ENCODE data around the gene REEP5. TPM values are rescaled to one million over a fixed set of nuclear protein-coding genes. Genes with fewer than 3 reads are reported as not detected.

REEP5 gene
- 84.3 and 84.8 TPM in 2 replicates for total RNA-seq

GRCh38 chr5:112921833-112922817, at the start of gene REEP5:
REEP5 (minus strand) TSS chr5:112922227; CDS start chr5:112922190, 37 bp downstream.
- intact Hi-C loops (cut with micrococcal nuclease): loop anchor here (1.0 to 10.0 kb wide), 11 partner anchors 8 to 1410 kb away; partner anchors contain the start of genes DCP2, SRP19, STARD4 and YTHDC2

GRCh38 chr5:112971276-112971675, 49.2 kb upstream of the REEP5 start:
- intact Hi-C loops (cut with micrococcal nuclease): no loop called here

GRCh38 chr5:112968411-112969106, 46.5 kb upstream of the REEP5 start:
- intact Hi-C loops (cut with micrococcal nuclease): no loop called here

- intact Hi-C loops (cut with micrococcal nuclease): no loop called here
These were observed 45.6 kb upstream of the REEP5 start for GRCh38 chr5:112967520-112968083.

DNA sequence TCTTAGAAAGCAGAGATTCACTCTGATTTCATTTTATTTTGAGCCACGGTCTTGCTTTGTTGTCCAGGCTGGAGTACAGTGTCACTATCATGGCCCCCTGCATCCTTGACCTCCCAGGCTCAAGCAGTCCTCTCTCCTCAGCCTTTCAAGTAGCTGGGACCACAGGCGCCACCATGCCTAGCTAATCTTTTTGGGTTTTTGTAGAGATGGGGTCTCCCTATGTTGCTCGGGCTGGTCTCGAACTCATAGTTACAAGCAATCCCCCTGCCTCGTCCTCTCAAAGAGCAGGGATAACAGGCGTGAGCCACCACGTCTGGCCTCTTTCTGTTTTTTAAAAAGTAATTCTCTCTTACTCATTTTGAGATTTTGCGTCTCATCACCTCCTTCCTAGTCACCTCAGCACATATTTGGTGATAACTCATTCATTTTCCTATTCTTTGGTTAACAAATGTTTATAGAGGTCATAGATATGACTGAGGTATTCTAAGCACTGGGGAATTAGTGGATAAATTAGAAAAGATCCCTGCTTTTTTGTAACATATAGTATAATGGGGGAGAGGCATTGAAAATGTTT, 43.8 kb upstream of the REEP5 start:
- intact Hi-C loops (cut with micrococcal nuclease): no loop called here

DNA sequence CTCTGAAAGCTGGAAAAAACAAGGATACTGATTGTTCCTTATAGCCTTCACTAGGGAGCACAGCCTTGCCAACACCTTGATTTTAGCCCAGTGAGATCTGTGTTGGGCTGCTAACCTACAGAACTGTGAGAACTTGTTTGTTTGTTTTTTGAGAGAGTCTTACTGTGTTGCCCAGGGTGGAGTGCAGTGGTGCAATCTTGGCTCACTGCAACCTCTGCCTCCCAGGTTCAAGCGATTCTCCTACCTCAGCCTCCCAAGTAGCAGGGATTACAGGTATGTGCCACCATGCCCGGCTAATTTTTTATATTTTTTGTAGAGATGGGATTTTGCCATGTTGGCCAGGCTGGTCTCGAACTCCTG, 41.3 kb upstream of the REEP5 start:
- intact Hi-C loops (cut with micrococcal nuclease): loop anchor here (1.0 to 5.0 kb wide), 2 partner anchors 13 to 86 kb away; partner anchors contain the start of gene DCP2

DNA sequence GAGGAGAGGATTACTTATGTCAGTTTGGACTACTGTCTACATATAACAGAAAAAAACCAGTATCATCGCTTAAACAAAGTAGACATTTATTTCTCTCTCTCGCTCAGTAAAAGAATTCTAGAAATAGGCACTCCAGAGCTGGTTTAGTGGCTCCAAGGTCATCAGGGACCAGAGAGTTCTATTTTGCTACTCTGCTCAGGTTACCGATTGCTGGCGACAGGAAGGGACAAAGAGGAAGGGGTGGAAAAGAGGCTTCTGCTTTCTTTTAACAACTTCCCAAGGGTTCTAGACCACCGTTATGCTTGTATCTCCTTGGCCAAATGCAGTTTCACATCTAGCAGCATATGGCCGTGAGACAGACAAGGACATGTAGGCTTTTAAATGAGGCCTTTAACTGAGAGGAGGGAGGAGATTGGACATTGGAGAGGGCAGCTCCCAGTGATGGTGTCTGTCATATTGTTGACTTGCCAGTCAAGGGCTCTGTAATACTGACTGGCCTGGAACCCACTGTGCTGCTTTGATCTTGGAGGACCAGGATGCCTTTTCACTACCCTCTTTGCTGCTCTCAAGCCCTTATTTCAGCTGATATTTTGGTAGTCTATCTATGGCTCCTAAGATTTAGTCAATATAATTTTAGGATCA, 39.0 kb upstream of the REEP5 start:
- intact Hi-C loops (cut with micrococcal nuclease): loop anchor here (5.0 kb wide), 1 partner anchor 84 kb away; no protein-coding TSS in a partner anchor

DNA sequence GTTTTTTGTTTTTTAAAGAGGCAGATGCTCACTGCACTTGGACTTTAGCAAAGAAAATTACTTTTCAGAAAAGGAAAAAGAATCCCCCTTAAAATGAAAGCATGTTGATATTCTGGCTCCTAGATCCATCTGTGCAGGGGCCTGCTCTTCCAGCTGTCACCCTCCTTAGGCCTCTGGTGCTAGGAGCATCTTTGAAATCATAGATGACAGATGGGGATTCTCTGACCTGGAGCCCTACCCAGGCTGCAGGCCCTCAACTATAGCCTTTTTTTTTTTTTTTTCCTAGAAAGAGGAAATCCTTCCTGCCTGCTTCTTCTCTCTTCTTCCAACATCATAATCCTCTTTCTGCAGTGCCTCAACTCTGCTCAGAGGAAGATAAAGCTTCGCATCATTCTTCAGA, 38.3 kb upstream of the REEP5 start:
- intact Hi-C loops (cut with micrococcal nuclease): loop anchor here (5.0 kb wide), 1 partner anchor 83 kb away; no protein-coding TSS in a partner anchor

DNA sequence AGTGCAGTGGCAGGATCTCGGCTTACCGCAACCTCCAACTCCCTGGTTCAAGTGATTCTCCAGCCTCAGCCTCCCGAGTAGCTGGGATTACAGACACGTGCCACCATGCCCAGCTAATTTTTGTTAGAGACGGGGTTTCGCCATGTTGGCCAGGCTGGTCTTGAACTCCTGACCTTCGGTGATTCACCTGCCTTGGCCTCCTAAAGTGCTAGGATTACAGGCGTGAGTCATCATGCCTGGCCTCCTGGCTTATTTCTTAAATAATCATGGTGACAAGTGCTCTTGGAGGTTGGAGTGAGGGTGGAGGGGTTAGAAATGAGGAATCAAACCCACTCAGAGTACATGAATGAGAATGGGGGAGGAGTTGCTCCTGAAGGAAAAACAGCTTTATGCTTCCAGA, 37.8 kb upstream of the REEP5 start:
- intact Hi-C loops (cut with micrococcal nuclease): loop anchor here (5.0 kb wide), 1 partner anchor 83 kb away; no protein-coding TSS in a partner anchor

GRCh38 chr5:112958093-112959088, 36.4 kb upstream of the REEP5 start:
- intact Hi-C loops (cut with micrococcal nuclease): no loop called here

DNA sequence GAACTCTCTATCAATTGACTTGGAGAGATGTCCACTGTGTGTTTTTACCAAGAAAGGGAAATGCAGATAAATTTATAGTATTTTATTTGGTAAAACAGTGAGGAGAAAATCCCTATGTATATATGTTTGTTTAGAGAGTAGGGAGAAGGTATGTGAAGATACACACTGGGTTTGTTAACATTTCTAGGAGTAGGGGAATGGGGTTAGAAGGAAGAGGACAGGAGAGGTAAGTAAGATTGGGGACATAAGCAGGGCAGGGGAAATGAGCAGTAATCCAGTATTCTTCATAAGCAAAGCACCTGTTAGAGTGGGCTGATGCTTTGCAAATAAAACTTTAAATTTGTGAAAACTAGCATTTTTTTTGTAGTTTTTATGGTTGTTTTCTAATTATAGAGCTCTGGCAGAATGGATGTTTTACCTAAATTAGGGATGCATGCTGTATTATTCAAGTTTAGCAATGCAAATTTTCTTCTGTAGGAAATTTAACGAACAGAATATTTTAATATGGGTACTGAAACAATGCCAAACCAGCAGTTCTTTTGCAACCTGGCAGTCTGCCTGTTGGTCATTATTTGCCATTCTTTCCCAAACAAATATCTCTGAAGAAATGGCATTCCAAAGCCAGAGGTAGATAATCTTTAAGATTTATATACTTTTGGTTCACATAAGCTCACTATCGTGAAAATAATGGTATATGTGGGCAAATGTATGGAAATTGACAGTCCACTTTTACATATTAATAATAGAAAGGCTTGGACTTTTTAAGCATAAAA, 35.2 kb upstream of the REEP5 start:
- intact Hi-C loops (cut with micrococcal nuclease): no loop called here

GRCh38 chr5:112956606-112957005, 34.6 kb upstream of the REEP5 start:
- intact Hi-C loops (cut with micrococcal nuclease): no loop called here

DNA sequence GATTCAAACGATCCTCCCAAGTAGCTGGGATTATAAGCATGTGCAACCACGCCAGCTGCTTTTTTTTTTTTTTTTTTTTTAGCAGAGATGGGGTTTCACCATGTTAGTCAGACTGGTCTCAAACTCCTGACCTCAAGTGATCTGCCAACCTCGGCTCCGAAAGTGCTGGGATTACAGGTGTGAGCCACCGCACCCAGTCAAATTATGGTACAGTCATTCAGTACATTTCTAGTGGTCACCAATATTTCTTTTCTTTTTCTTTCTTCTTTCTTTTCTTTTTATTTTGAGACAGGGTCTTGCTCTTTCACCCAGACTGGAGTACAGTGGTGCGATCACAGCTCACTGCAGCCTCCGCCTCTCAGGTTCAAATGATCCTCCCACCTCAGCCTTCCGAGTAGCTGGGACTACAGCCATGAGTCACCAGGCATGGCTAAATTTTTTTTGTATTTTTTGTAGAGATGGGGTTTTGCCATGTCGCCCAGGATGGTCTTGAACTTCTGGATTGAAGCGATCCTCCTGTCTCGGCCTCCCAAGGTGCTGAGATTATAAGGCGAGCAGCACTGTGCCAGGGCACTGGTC, 29.2 kb upstream of the REEP5 start:
- intact Hi-C loops (cut with micrococcal nuclease): no loop called here

DNA sequence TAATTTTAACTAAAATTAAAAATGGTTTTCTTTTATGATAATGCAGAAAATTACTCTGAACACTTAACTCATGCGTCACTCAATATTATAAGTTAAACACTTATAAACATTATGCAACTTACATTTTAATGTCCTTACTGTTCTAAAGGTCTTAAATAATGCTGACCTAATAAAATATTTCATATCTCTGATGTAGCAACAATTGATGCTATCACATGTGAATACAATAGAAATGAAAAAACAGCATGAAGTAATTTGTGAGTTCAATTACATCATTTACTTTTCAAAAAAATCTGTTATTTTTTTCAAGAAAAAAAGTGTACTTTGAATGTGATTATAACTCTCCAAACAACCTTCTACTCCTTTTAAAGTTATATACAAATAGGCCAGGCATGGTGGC, 26.4 kb upstream of the REEP5 start:
- intact Hi-C loops (cut with micrococcal nuclease): no loop called here

DNA sequence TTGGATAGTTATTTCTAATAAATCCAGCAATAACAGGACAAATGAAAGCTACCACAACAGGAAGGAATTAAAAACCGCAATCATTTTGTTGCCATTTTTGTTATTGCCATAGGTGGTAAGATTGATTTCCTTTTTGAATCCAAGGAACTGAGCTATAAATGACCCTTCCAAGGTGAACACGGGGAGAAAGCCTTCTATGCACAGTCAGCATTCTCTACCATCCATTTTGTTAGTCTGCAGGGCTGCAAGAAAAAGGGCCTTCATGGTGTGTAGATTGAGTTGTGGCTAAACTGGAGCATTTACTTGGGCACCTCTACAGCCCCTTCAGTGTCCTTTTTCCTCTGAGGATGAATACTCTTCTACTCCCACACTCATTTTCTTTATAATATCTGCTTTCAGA, 18.6 kb upstream of the REEP5 start:
- intact Hi-C loops (cut with micrococcal nuclease): no loop called here

- intact Hi-C loops (cut with micrococcal nuclease): no loop called here
These were observed 16.3 kb upstream of the REEP5 start for GRCh38 chr5:112938286-112938685.

DNA sequence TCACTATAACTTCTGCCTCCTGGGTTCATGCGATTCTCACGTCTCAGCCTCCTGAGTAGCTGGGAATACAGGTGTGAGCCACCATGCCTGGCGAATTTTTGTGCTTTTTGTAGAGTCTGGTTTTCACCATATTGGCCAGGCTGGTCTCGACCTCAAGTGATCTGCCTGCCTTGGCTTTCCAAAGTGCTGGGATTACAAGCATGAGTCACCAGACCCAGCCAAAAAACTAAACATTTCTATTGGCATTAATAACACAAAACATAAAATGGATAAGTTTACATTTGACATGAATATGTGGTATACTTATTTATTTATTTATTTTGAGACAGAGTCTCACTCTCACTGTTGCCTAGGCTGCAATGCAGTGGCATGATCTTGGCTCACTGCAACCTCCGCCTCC, 13.6 kb upstream of the REEP5 start:
- intact Hi-C loops (cut with micrococcal nuclease): no loop called here

GRCh38 chr5:112934366-112934663, 12.3 kb upstream of the REEP5 start:
- intact Hi-C loops (cut with micrococcal nuclease): no loop called here
